Thoracic aorta (tissue), 2 donors: Measurements from ENCODE around the gene SPOCK1. TPM values are rescaled to one million over a fixed set of nuclear protein-coding genes. Genes with fewer than 3 reads are reported as not detected.

ENCODE experiments used
- ATAC-seq: fragments of 150-250 bp; one replicate; pipeline ENCODE4 v1.8.0; 2017; ENCODE audit warnings: low read depth; ENCODE audit not compliant: insufficient number of reproducible peaks, low FRiP score
- DNase-seq: peaks from one replicate; pipeline ENCODE4 v3.0.0-alpha.2; 2020; ENCODE audit warnings: low spot score
- H3K27ac ChIP-seq, 2 donors: fragments of 200-600 bp; sonication (generic); 1 replicate in 1 of 2; 2 replicates in 1 of 2; pipeline ENCODE4 v1.5.1; 2016; ENCODE audit warnings: mild to moderate bottlenecking in 2 of 2, moderate library complexity in 2 of 2
- H3K27me3 ChIP-seq: fragments of 200-600 bp; sonication (generic); replicated peaks from 2 replicates; pipeline ENCODE4 v1.6.0; 2016; ENCODE audit warnings: mild to moderate bottlenecking; ENCODE audit not compliant: insufficient read depth
- H3K36me3 ChIP-seq: fragments of 200-600 bp; sonication (generic); one replicate; pipeline ENCODE4 v1.5.1; 2016
- H3K4me1 ChIP-seq, 2 donors: fragments of 200-600 bp; sonication (generic); 1 replicate in 1 of 2; 2 replicates in 1 of 2; pipeline versions ENCODE4 v1.5.1 to v1.6.0; 2016; ENCODE audit warnings: low read depth in 2 of 2, mild to moderate bottlenecking in 1 of 2; ENCODE audit not compliant: control insufficient read depth in 1 of 2
- H3K4me3 ChIP-seq: fragments of 200-600 bp; sonication (generic); 2 replicates; pipeline ENCODE4 v1.5.1; 2016; ENCODE audit warnings: mild to moderate bottlenecking
- H3K9me3 ChIP-seq: fragments of 200-600 bp; sonication (generic); 2 replicates; pipeline ENCODE4 v1.5.1; 2016
- CTCF ChIP-seq: fragments of 200-600 bp; sonication (generic); IDR thresholded peaks from one replicate; pipeline ENCODE4 v1.5.1; 2019; ENCODE audit warnings: antibody characterized with exemption
- total RNA-seq, 2 donors: library from RNA; depleted of rRNA; stranded (reverse); fragments of >200 nt; gene quantifications; one replicate each; pipeline versions ENCODE4 v1.1.0 to v1.2.3, GENCODE V29; 2016

The SPOCK1 gene
- total RNA-seq, 2 donors from 2014 or later: 25.2 to 43.2 TPM

- DNase-seq: no peak
- Histone ChIP-seq H3K27ac (no peak overlapping the region), H3K9me3 (no peaks in the 10 kb centered on the region), H3K27me3 (no peaks in the 10 kb centered on the region), H3K4me1 (peaks cover 0 to 18% of the 10 kb centered on the region in 2 donors), H3K4me3 (no peak overlapping the region), H3K36me3 (no peaks in the 10 kb centered on the region)
- ATAC-seq: no peak
- no peak for TF ChIP-seq CTCF
Measured at GRCh38 chr5:137341831-137342230, 157.3 kb downstream of the SPOCK1 start.

GRCh38 chr5:137340881-137341280, 158.2 kb downstream of the SPOCK1 start:
- Histone ChIP-seq H3K36me3 (no peaks in the 10 kb centered on the region), H3K27me3 (no peaks in the 10 kb centered on the region), H3K4me3 (no peak overlapping the region), H3K4me1 (peaks cover 0 to 24% of the 10 kb centered on the region in 2 donors), H3K9me3 (no peaks in the 10 kb centered on the region), H3K27ac (no peak overlapping the region)
- TF ChIP-seq CTCF: no peak
- ATAC-seq: no peak
- no peak for DNase-seq

- no peak overlapping the region for H3K4me3 ChIP-seq
- H3K27ac ChIP-seq: no peak overlapping the region
- DNase-seq: no peak
- H3K4me1 ChIP-seq: peaks cover 0 to 8% of the 10 kb centered on the region in 2 donors
- no peak for TF ChIP-seq CTCF
- no peaks in the 10 kb centered on the region for H3K9me3 ChIP-seq
- H3K36me3 ChIP-seq: no peaks in the 10 kb centered on the region
- H3K27me3 ChIP-seq: no peaks in the 10 kb centered on the region
- ATAC-seq: no peak
Measured at GRCh38 chr5:137336565-137337120, 162.5 kb downstream of the SPOCK1 start.

- TF ChIP-seq CTCF: no peak
- no peak overlapping the region for H3K4me3 ChIP-seq
Measured at GRCh38 chr5:137336161-137336560, 163.0 kb downstream of the SPOCK1 start.

GRCh38 chr5:137335493-137335892, 163.6 kb downstream of the SPOCK1 start:
- no peak for TF ChIP-seq CTCF
- H3K9me3 ChIP-seq: no peaks in the 10 kb centered on the region
- H3K36me3 ChIP-seq: no peaks in the 10 kb centered on the region
- H3K27me3 ChIP-seq: no peaks in the 10 kb centered on the region
- H3K4me3 ChIP-seq: no peak overlapping the region
- DNase-seq: no peak
- ATAC-seq: no peak
- H3K27ac ChIP-seq: no peak overlapping the region
- peaks cover 0 to 8% of the 10 kb centered on the region in 2 donors for H3K4me1 ChIP-seq

More at GRCh38 chr5:137336161-137336560, 163.0 kb downstream of the SPOCK1 start:
- H3K4me1 ChIP-seq: peaks cover 0 to 8% of the 10 kb centered on the region in 2 donors
- H3K9me3 ChIP-seq: no peaks in the 10 kb centered on the region
- no peak overlapping the region for H3K27ac ChIP-seq
- DNase-seq (no peak), ATAC-seq (no peak)
- H3K27me3 ChIP-seq: no peaks in the 10 kb centered on the region
- H3K36me3 ChIP-seq: no peaks in the 10 kb centered on the region
